ENCODE measurements around the gene VWA8.

- TF ChIP-seq, protein P1, sequence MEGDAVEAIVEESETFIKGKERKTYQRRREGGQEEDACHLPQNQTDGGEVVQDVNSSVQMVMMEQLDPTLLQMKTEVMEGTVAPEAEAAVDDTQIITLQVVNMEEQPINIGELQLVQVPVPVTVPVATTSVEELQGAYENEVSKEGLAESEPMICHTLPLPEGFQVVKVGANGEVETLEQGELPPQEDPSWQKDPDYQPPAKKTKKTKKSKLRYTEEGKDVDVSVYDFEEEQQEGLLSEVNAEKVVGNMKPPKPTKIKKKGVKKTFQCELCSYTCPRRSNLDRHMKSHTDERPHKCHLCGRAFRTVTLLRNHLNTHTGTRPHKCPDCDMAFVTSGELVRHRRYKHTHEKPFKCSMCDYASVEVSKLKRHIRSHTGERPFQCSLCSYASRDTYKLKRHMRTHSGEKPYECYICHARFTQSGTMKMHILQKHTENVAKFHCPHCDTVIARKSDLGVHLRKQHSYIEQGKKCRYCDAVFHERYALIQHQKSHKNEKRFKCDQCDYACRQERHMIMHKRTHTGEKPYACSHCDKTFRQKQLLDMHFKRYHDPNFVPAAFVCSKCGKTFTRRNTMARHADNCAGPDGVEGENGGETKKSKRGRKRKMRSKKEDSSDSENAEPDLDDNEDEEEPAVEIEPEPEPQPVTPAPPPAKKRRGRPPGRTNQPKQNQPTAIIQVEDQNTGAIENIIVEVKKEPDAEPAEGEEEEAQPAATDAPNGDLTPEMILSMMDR (IDR thresholded peaks at IDR 0.05): no peak
- TF ChIP-seq EP300 (IDR thresholded peaks at IDR 0.05): no peak
These were observed 217.9 kb downstream of the VWA8 start for GRCh38 chr13:41742917-41743552.
